ENCODE results near the gene TGDS. TPM values are rescaled to one million over a fixed set of nuclear protein-coding genes. Genes with fewer than 3 reads are reported as not detected.

The TGDS gene
- total and polyA plus RNA-seq, 2 of the 8 experiments (the other 6 are each of a cell fraction or from before 2014, with no cell fraction given) = 11.6 to 11.8 TPM

DNA sequence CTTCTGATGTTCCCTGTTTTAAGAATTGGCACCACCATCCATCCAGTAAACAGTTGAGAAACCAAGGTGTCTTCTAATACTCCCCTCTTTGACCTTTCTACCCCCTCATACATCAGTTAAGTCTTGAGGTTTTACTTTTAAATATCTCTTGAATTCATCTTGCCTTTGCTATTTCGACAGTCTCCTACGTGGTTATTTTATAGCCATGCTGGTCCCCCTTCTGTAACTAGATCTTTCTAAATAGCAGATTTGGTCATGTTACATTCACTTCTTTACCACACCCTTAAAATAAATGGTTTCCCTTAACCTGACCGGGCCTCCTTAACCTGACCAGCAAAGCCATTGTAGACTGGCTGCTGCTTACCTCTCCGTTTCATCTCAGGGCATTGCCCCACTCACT lies 11.1 kb upstream of the TGDS start:
- H3K56ac ChIP-seq (replicated peaks; ENCODE audit: insufficient read length, low read depth, low read length) = no peak overlapping the region
- no peak overlapping the region for H3K18ac ChIP-seq (ENCODE audit: extremely low read depth, low read length)
- peaks cover 0 to 19% of the 10 kb centered on the region in 2 experiments; a peak in 2 of 4 replicates for H3K79me2 ChIP-seq (ENCODE audit: control insufficient read depth in 1 of 2, insufficient read depth in 2 of 2, low read length in 2 of 2)
- H2BK120ac ChIP-seq (replicated peaks; ENCODE audit: low read depth, low read length) = no peak overlapping the region
- H3K27me3 ChIP-seq (replicated peaks in 1 of 4; ENCODE audit: control insufficient read depth in 3 of 4, extremely low read depth in 1 of 4, insufficient read depth in 3 of 4, low read length in 3 of 4) = no peaks in the 10 kb centered on the region
- no peak overlapping the region for H3K14ac ChIP-seq (ENCODE audit: insufficient read length)
- no peak overlapping the region for H4K91ac ChIP-seq (replicated peaks; ENCODE audit: insufficient read length, low read length)
- H3K4ac ChIP-seq (replicated peaks; ENCODE audit: insufficient read length, low read depth, low read length) = no peak overlapping the region
- no peak for DNase-seq (ENCODE audit: low read depth in 1 of 2, low spot score in 2 of 2)
- no peak overlapping the region for H3K4me3 ChIP-seq (ENCODE audit: extremely low read depth in 1 of 4, insufficient read depth in 2 of 4, low read depth in 3 of 4, low read length in 4 of 4)
- CTCF ChIA-PET (ENCODE audit: partially characterized antibody) = interaction anchor here (1.6 kb wide), 1 partner anchor 10 kb away, joined by 7 read pairs; no protein-coding TSS in a partner anchor
- H4K20me1 ChIP-seq (replicated peaks in 1 of 2; ENCODE audit: control insufficient read depth in 1 of 2, insufficient read depth in 2 of 2, low read length in 2 of 2) = no peaks in the 10 kb centered on the region
- no peak overlapping the region for H2BK15ac ChIP-seq (ENCODE audit: low read length)
- no peak overlapping the region for H2BK12ac ChIP-seq (ENCODE audit: low read depth, low read length)
- no peak overlapping the region for H3K9ac ChIP-seq (replicated peaks in 1 of 4; ENCODE audit: extremely low read depth in 1 of 4, low read depth in 3 of 4, low read length in 3 of 4)
- POLR2A ChIA-PET (ENCODE audit: partially characterized antibody) = no interaction called here
- H2BK5ac ChIP-seq (ENCODE audit: low read depth, low read length) = no peak overlapping the region
- H3K27ac ChIP-seq (ENCODE audit: low read depth, low read length) = no peak overlapping the region
- H3K4me2 ChIP-seq (ENCODE audit: insufficient read depth in 1 of 2, low read depth in 2 of 2, low read length in 2 of 2) = no peak overlapping the region
- FAIRE-seq = no peak
- no peak overlapping the region for H4K8ac ChIP-seq (ENCODE audit: extremely low read depth, insufficient read depth, low read length)
- H2AK5ac ChIP-seq (ENCODE audit: low read depth, low read length) = no peak overlapping the region
- no peak overlapping the region for H3K23ac ChIP-seq (ENCODE audit: insufficient read length)
- peaks cover 3 to 30% (median 11%) of the 10 kb centered on the region in 4 experiments; a peak in 5 of 8 replicates for H3K36me3 ChIP-seq (ENCODE audit: control insufficient read depth in 2 of 4, insufficient read depth in 4 of 4, low read length in 3 of 4)
- H3K23me2 ChIP-seq (ENCODE audit: low read depth, low read length) = 0 out of 2 replicates have a peak, but pooled peaks cover 4% of the 10 kb centered on the region
- no peaks in the 10 kb centered on the region for H3K9me3 ChIP-seq (ENCODE audit: insufficient read depth in 2 of 2, low read depth in 1 of 2, low read length in 1 of 2)
- H3K4me1 ChIP-seq (replicated peaks in 1 of 4; ENCODE audit: control insufficient read depth in 3 of 4, insufficient read depth in 4 of 4, low read length in 3 of 4) = peaks cover 0 to 1% (median 0%) of the 10 kb centered on the region in 4 experiments; a peak in 2 of 7 replicates
- H2AFZ ChIP-seq (ENCODE audit: low read length) = no peak overlapping the region
- peaks cover 2% of the 10 kb centered on the region; the same call in 1 of the 2 replicates for H3K79me1 ChIP-seq (ENCODE audit: low read depth, low read length)
- no peak overlapping the region for H2BK20ac ChIP-seq (ENCODE audit: low read length)
- 89% methylated on average over 4 of the region's 4 CpGs; no CpG with 5 or more reads in 1 of the 2 experiments for WGBS, 2 experiments (ENCODE audit: extremely low coverage in 1 of 2, insufficient coverage in 1 of 2, insufficient read length in 1 of 2, insufficient replicate concordance in 2 of 2, low coverage in 1 of 2, low lambda C conversion rate in 2 of 2, missing lambda C conversion rate in 1 of 2)
- no peak overlapping the region for H4K5ac ChIP-seq (ENCODE audit: insufficient read length, low read depth, low read length)
- TF ChIP-seq SAP30 (IDR thresholded peaks at IDR 0.05; ENCODE audit: insufficient read depth, insufficient replicate concordance, low read length) = no peak
- no peak for TF ChIP-seq SP4 (IDR thresholded peaks at IDR 0.05; ENCODE audit: low read length)
- TF ChIP-seq MAX (IDR thresholded peaks at IDR 0.05) = no peak
- TF ChIP-seq BCL11A (IDR thresholded peaks at IDR 0.05; ENCODE audit: low read depth in 2 of 2, low read length in 2 of 2) = no peak
- no peak for TF ChIP-seq EZH2 (IDR thresholded peaks at IDR 0.05; ENCODE audit: low read depth, low read length, severe bottlenecking)

Data from H1 (cell line).